Choroid plexus epithelial cell (primary cell): Measurements from ENCODE around the gene RPUSD3.

Experiments used
- DNase-seq: peaks from one replicate; pipeline ENCODE4 v3.0.0-alpha.2; 2010; ENCODE audit warnings: low read depth
- H3K4me3 ChIP-seq: 2 replicates; pipeline ENCODE4 v1.5.1; 2011; ENCODE audit warnings: low read depth, mild to moderate bottlenecking, control low read depth, low read length, moderate library complexity
- TF ChIP-seq, protein P1 (sequence below): conservative IDR thresholded peaks from 2 replicates; pipeline ENCODE4 v1.5.1; 2011; ENCODE audit warnings: low read depth, mild to moderate bottlenecking, control low read depth, inconsistent platforms, low read length, moderate library complexity

The RPUSD3 gene

DNA sequence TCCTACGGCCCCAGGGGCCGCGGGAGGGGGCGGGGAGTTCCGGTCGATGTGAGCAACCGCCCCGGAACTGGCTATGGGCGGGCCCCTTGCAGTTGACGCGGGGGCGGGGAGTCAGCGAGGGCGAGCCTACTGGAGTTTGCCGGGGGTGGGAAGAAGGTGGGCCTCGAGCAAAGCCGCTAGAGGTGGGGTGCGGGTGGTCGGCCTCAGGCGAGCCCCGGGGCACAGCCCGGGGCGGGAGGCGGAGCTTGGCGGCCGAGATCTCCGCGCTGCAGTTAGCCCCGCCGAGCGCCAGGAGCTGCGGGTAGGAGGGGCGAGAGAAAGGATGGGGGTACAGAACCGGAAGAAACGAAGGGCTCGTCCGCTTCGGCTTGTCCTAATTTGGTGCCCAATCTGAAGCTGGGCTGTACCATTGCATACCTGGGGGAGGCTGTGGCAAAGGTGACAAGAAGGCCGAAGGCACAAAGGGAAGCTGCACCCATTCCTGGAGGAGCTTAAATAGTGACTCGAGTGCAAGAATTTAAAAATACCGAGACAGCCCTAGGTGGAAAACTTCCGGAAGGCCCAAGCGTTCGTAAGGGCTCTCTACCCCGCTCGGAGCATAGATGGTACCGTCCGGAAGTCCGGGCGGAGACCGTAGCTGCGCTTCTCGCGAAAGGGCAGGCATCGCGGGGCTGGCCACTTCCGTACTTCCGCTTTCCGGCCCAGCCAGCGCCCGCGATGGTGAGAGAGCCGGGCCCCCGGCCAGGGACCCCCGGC lies 51.2 kb downstream of the RPUSD3 start, which contains the start of the genes ARPC4 and TADA3:
Gene ARPC4, plus strand, starts transcription at position 678 of the 756 bp plus-strand sequence. Its CDS starts 40 bp downstream, at position 718.
Gene TADA3, minus strand, starts transcription at position 69 of the 756 bp plus-strand sequence. CDS start 1,007 bp downstream, outside the sequence.
- peak within 1 kb of the TSS; percentile 83 for H3K4me3 ChIP-seq
- DNase-seq = peak; percentile 98
- TF ChIP-seq, protein P1, sequence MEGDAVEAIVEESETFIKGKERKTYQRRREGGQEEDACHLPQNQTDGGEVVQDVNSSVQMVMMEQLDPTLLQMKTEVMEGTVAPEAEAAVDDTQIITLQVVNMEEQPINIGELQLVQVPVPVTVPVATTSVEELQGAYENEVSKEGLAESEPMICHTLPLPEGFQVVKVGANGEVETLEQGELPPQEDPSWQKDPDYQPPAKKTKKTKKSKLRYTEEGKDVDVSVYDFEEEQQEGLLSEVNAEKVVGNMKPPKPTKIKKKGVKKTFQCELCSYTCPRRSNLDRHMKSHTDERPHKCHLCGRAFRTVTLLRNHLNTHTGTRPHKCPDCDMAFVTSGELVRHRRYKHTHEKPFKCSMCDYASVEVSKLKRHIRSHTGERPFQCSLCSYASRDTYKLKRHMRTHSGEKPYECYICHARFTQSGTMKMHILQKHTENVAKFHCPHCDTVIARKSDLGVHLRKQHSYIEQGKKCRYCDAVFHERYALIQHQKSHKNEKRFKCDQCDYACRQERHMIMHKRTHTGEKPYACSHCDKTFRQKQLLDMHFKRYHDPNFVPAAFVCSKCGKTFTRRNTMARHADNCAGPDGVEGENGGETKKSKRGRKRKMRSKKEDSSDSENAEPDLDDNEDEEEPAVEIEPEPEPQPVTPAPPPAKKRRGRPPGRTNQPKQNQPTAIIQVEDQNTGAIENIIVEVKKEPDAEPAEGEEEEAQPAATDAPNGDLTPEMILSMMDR = no peak

DNA sequence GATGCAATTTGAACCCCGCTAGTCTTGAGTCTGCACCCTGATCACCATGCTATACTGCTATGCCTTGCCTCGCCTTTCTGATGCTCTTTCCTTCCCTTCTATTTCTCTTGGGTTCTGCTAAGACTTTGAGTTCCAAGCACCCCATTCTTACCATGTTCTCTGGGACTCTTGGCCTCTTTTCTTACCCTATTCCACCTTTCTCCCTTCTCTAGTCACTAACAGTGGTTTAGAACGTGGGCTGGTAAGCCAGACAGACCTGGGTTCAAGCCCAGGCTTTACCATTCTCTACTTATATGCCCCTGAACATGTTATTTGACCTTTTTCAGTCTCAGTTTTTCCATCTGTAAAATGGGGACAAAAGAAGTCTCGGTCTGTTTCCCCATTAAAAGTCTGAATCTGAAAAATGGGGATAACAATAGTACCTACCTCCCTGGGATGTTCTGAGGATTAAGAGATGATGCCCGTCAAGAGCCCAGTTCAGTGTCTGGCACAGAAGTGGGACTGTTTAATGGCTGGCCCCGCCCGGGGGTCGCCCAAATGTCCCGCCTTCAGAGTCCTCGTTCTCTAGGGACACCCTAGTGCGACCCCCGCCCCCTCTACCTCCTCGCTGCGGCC lies 51.9 kb downstream of the RPUSD3 start:
- no peak for DNase-seq
- H3K4me3 ChIP-seq = peak overlapping the region; percentile 83
- TF ChIP-seq, protein P1 = no peak

DNA sequence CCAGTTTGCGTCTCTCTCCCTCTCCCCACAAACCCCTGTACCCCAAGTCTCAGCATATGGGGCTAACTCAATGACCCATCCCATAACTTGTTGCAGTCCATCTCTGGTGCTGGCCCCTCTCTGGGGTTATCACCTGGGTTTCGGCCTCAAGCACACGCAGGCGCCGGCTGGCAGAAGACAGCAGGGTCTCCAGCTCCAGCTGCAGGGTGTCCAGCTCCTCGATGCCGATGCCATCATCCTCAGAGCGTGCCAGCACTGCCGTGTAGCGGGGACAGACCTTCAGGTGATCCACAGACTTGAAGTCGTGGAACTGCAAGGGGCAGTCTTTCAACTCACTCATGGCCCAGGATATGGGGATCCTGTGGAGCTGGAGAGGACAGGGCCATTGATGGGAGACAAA lies 52.7 kb downstream of the RPUSD3 start:
- DNase-seq = no peak
- TF ChIP-seq, protein P1 = no peak
- no peak overlapping the region for H3K4me3 ChIP-seq
